ENCODE data around the gene FAM184B. TPM values are rescaled to one million over a fixed set of nuclear protein-coding genes. Genes with fewer than 3 reads are reported as not detected.

Gene FAM184B
- total RNA-seq, 1 experiment from 2014 or later, result 0.07 TPM

- TF ChIP-seq SIN3A (IDR thresholded peaks at IDR 0.05; ENCODE audit: low read depth) (peak; percentile 73; the same call in 1 of the 2 replicates), ELF1 (IDR thresholded peaks at IDR 0.05; ENCODE audit: borderline replicate concordance, low read depth) (peak; percentile 76), TCF7L2 (IDR thresholded peaks at IDR 0.05; ENCODE audit: borderline replicate concordance, extremely low read depth, insufficient read depth, insufficient read length) (no peak), ATF3 (IDR thresholded peaks at IDR 0.05) (no peak), EZH2phosphoT487 (IDR thresholded peaks at IDR 0.05; ENCODE audit: borderline replicate concordance) (no peak), EGR1 (IDR thresholded peaks at IDR 0.05; ENCODE audit: low read depth) (peak; percentile 61), MAX (IDR thresholded peaks at IDR 0.05) (peak; percentile 76), RAD21 (IDR thresholded peaks at IDR 0.05; ENCODE audit: low read depth) (no peak), POLR2A (IDR thresholded peaks at IDR 0.05; ENCODE audit: borderline replicate concordance, extremely low read depth, insufficient read depth, insufficient read length) (peak; percentile 92)
Observed at GRCh38 chr4:17614416-17615299, 166.8 kb downstream of the FAM184B start, which contains the start of gene MED28 (continued).

- RAD21 ChIA-PET (ENCODE audit: low non-redundant PET in 1 of 2, low total read pairs in 2 of 2, uncharacterized antibody in 2 of 2, unreplicated experiment in 2 of 2), result interaction anchor here in 1 of 2 experiments (0.6 kb wide), 1 partner anchor 71 kb away, joined by 3 read pairs; no protein-coding TSS in a partner anchor
- peak overlapping the region; percentile 48; the same call in 1 of the 2 replicates for H3K27ac ChIP-seq (ENCODE audit: low read depth, low read length)
- no peaks in the 10 kb centered on the region for H4K20me1 ChIP-seq (ENCODE audit: insufficient read depth)
- H3K9me3 ChIP-seq (ENCODE audit: control insufficient read depth in 1 of 2, insufficient read depth in 1 of 2, low read depth in 1 of 2, low read length in 2 of 2), result no peaks in the 10 kb centered on the region
- TF ChIP-seq ATF3 (IDR thresholded peaks at IDR 0.05), result no peak
- TF ChIP-seq YY1 (IDR thresholded peaks at IDR 0.05; ENCODE audit: extremely low read depth, insufficient replicate concordance, low read depth, low read length), result no peak
- no peak for TF ChIP-seq REST (IDR thresholded peaks at IDR 0.05; ENCODE audit: low read depth)
- no peak for TF ChIP-seq JUND (IDR thresholded peaks at IDR 0.05)
- no peak for TF ChIP-seq EZH2 (IDR thresholded peaks at IDR 0.05)
- no peak for TF ChIP-seq CBX3 (IDR thresholded peaks at IDR 0.05; ENCODE audit: low read depth)
- TF ChIP-seq ZNF274 (IDR thresholded peaks at IDR 0.05; ENCODE audit: low read depth, low read length), result no peak
- no peak for TF ChIP-seq EGR1 (IDR thresholded peaks at IDR 0.05; ENCODE audit: low read depth)
- TF ChIP-seq SRF (IDR thresholded peaks at IDR 0.05; ENCODE audit: low read depth), result no peak
- TF ChIP-seq ELF1 (IDR thresholded peaks at IDR 0.05; ENCODE audit: borderline replicate concordance, low read depth), result no peak
- TF ChIP-seq SIN3A (IDR thresholded peaks at IDR 0.05; ENCODE audit: low read depth), result no peak
- TF ChIP-seq POLR2A (IDR thresholded peaks at IDR 0.05; ENCODE audit: borderline replicate concordance, extremely low read depth, insufficient read depth, insufficient read length), result no peak
- ATAC-seq (peak; percentile 73), DNase-seq (ENCODE audit: low read depth, low spot score) (no peak)
- H3K36me3 ChIP-seq (ENCODE audit: control insufficient read depth in 1 of 2, insufficient read depth in 2 of 2, low read length in 2 of 2), result peaks cover 6 to 9% of the 10 kb centered on the region in 2 experiments; a peak in 3 of 4 replicates
- H3K79me2 ChIP-seq (ENCODE audit: insufficient read depth, low read length), result peaks cover 46% of the 10 kb centered on the region
- H3K9me2 ChIP-seq (ENCODE audit: insufficient read depth), result no peaks in the 10 kb centered on the region
- H3K4me2 ChIP-seq (ENCODE audit: low read length), result peak overlapping the region; percentile 89
- CTCF ChIA-PET, result no interaction called here
- intact Hi-C loops (cut with micrococcal nuclease), result loop anchor here (2.0 kb wide), 1 partner anchor 37 kb away; the partner anchor contains the start of gene LAP3
- POLR2A ChIA-PET, result interaction anchor here (0.6 to 0.7 kb wide), 2 partner anchors 29 to 43 kb away, joined by 4 read pairs; no protein-coding TSS in a partner anchor
- H3K27me3 ChIP-seq (ENCODE audit: insufficient read depth, low read length), result no peaks in the 10 kb centered on the region
- H3K4me1 ChIP-seq (ENCODE audit: control insufficient read depth in 1 of 2, insufficient read depth in 2 of 2, low read length in 2 of 2), result peaks cover 5 to 12% of the 10 kb centered on the region in 2 experiments; a peak in 3 of 4 replicates
- H3K9ac ChIP-seq (ENCODE audit: low read length), result peak overlapping the region; percentile 81
- peak overlapping the region; percentile 95 for H2AFZ ChIP-seq (ENCODE audit: low read depth, low read length, poor library complexity, severe bottlenecking)
- TSS peak; percentile 95 for BruUV-seq (replicated peaks)
- H3K4me3 ChIP-seq (replicated peaks in 1 of 2; ENCODE audit: low read depth in 1 of 2, low read length in 2 of 2), result peak overlapping the region; percentile 89 to 91
Observed at GRCh38 chr4:17613761-17614415, 167.5 kb downstream of the FAM184B start.

All from HCT116 (cell line).